GM12878 (cell line): ENCODE results near the gene CNOT8. TPM values are rescaled to one million over a fixed set of nuclear protein-coding genes. Genes with fewer than 3 reads are reported as not detected.

Experiments
- ATAC-seq: fragments of 200-7000 bp; cut with Tn5 transposase; 3 replicates; pipeline ENCODE4 v1.9.1; 2020; ENCODE audit warnings: mild to moderate bottlenecking, moderate library complexity
- BruUV-seq: library from RNA; stranded (reverse); fragments of 400-500 nt; replicated peaks from 2 replicates; lab custom pipeline; 2021; lab: Mats Ljungman, UMichigan
- CTCF ChIA-PET: fragments of 300-600 bp; sonication (Branson Sonifier 250); formaldehyde crosslinking; extraction: SDS; loops from one replicate; lab custom pipeline; 2021; ENCODE audit warnings: inconsistent platforms; lab: Yijun Ruan, JAX
- POLR2A ChIA-PET: fragments of 350-600 bp; formaldehyde crosslinking; extraction: SDS; loops from one replicate; lab custom pipeline; 2021; ENCODE audit warnings: inconsistent platforms; lab: Charles Lee
- RAD21 ChIA-PET: fragments of 300-600 bp; sonication (Branson Sonifier 250); formaldehyde crosslinking; loops from one replicate; lab custom pipeline; 2023; ENCODE audit warnings: antibody characterized with exemption; ENCODE audit not compliant: unreplicated experiment; lab: Charles Lee
- SMC1A ChIA-PET: fragments of 300-600 bp; sonication (Branson Sonifier 250); formaldehyde crosslinking; loops from one replicate; lab custom pipeline; 2023; ENCODE audit not compliant: unreplicated experiment, uncharacterized antibody; lab: Charles Lee
- DNase-seq: peaks from one replicate; pipeline ENCODE4 v3.0.0-alpha.2; 2011; ENCODE audit warnings: low read depth, low spot score
- FAIRE-seq: peaks from 3 replicates; lab custom pipeline; 2011; peaks lifted over from hg19 to GRCh38; lab: Jason Lieb, UNC
- H2AFZ ChIP-seq: 2 replicates; pipeline ENCODE4 v1.6.0; 2011; ENCODE audit warnings: low read depth, low read length, control low read depth; ENCODE audit not compliant: control insufficient read depth
- H3K27ac ChIP-seq: 2 replicates; pipeline ENCODE4 v1.5.1; 2011; ENCODE audit warnings: control low read depth; ENCODE audit not compliant: control insufficient read depth, insufficient read depth
- H3K27me3 ChIP-seq, 2 experiments: replicated peaks in 1 of 2; 2 replicates each; pipeline versions ENCODE4 v1.6.0 to v1.6.1; 2011; ENCODE audit warnings: low read length in 1 of 2; ENCODE audit not compliant: control insufficient read depth in 2 of 2, insufficient read depth in 2 of 2
- H3K36me3 ChIP-seq, 2 experiments: 2 replicates each; pipeline ENCODE4 v1.5.1; 2011; ENCODE audit warnings: low read length in 1 of 2; ENCODE audit not compliant: control insufficient read depth in 2 of 2, insufficient read depth in 2 of 2
- H3K4me1 ChIP-seq: 2 replicates; pipeline ENCODE4 v1.6.1; 2011; ENCODE audit warnings: mild to moderate bottlenecking, low read length, moderate library complexity, mixed read lengths; ENCODE audit not compliant: control insufficient read depth, insufficient read depth
- H3K4me2 ChIP-seq: 2 replicates; pipeline ENCODE4 v1.6.0; 2011; ENCODE audit warnings: control low read depth; ENCODE audit not compliant: control insufficient read depth, insufficient read depth
- H3K4me3 ChIP-seq: fragments of 200-600 bp; sonication (generic); 2 replicates; pipeline ENCODE4 v1.5.1; 2016
- H3K79me2 ChIP-seq: 2 replicates; pipeline ENCODE4 v1.6.0; 2011; ENCODE audit warnings: low read length; ENCODE audit not compliant: control insufficient read depth, insufficient read depth
- H3K9ac ChIP-seq: 2 replicates; pipeline ENCODE4 v1.8.0; 2011; ENCODE audit warnings: low read length, control low read depth, mixed read lengths; ENCODE audit not compliant: control insufficient read depth, insufficient read depth
- H3K9me3 ChIP-seq: replicated peaks from 3 replicates; pipeline ENCODE4 v1.5.1; 2011; ENCODE audit warnings: mild to moderate bottlenecking, low read length; ENCODE audit not compliant: control insufficient read depth, insufficient read depth
- H4K20me1 ChIP-seq: 2 replicates; pipeline ENCODE4 v1.6.0; 2011; ENCODE audit not compliant: control insufficient read depth, insufficient read depth
- BRCA1 ChIP-seq: IDR thresholded peaks from 2 replicates; pipeline ENCODE4 v1.6.1; 2011; ENCODE audit warnings: low read depth, low read length, improper control_type of control experiment
- CEBPZ ChIP-seq: fragments of 150-350 bp; IDR thresholded peaks from 2 replicates; pipeline ENCODE4 v1.6.1; 2016; ENCODE audit warnings: low read depth, low read length
- CHD2 ChIP-seq: IDR thresholded peaks from 2 replicates; pipeline ENCODE4 v1.6.1; 2011; ENCODE audit warnings: low read depth, low read length, improper control_type of control experiment, borderline replicate concordance
- CHD4 ChIP-seq: fragments of 200-600 bp; sonication (generic); IDR thresholded peaks from 2 replicates; pipeline ENCODE4 v1.6.1; 2016; ENCODE audit warnings: mild to moderate bottlenecking
- ELK1 ChIP-seq: IDR thresholded peaks from 2 replicates; pipeline ENCODE4 v1.6.1; 2012; ENCODE audit warnings: low read depth, low read length, improper control_type of control experiment
- FOXK2 ChIP-seq: fragments of 450-650 bp; IDR thresholded peaks from 2 replicates; pipeline ENCODE4 v1.6.1; 2017; ENCODE audit warnings: mild to moderate bottlenecking, moderate library complexity
- MYC ChIP-seq: IDR thresholded peaks from 2 replicates; pipeline ENCODE4 v1.6.1; 2011; ENCODE audit warnings: mild to moderate bottlenecking, low read length, moderate library complexity, inconsistent platforms; ENCODE audit not compliant: insufficient read depth, insufficient replicate concordance, insufficient read length, severe bottlenecking
- SIN3A ChIP-seq: IDR thresholded peaks from 2 replicates; pipeline ENCODE4 v1.6.1; 2012; ENCODE audit warnings: low read depth, low read length, improper control_type of control experiment
- SREBF1 ChIP-seq: IDR thresholded peaks from 2 replicates; pipeline ENCODE4 v1.6.1; 2012; ENCODE audit warnings: mild to moderate bottlenecking, low read length
- STAT3 ChIP-seq: IDR thresholded peaks from 2 replicates; pipeline ENCODE4 v1.6.1; 2011; ENCODE audit warnings: low read depth, low read length, improper control_type of control experiment
- TBL1XR1 ChIP-seq: IDR thresholded peaks from 2 replicates; pipeline ENCODE4 v1.6.1; 2012; ENCODE audit warnings: low read depth, low read length, improper control_type of control experiment
- YBX1 ChIP-seq: fragments of 450-650 bp; IDR thresholded peaks from 2 replicates; pipeline ENCODE4 v1.6.1; 2016; ENCODE audit warnings: antibody characterized with exemption
- ZBED1 ChIP-seq: IDR thresholded peaks from 2 replicates; pipeline ENCODE4 v1.6.1; 2016; ENCODE audit warnings: borderline replicate concordance
- ZNF687 ChIP-seq: fragments of 450-650 bp; IDR thresholded peaks from 2 replicates; pipeline ENCODE4 v1.6.1; 2017; ENCODE audit warnings: mild to moderate bottlenecking, moderate library complexity
- in situ Hi-C: fragments of 300-500 bp; cut with MboI; formaldehyde crosslinking; loops from 9 replicates; pipeline ENCODE4 v1.14.3; 2018; ENCODE audit warnings: mixed read lengths
- intact Hi-C: fragments of 100-400 bp; cut with micrococcal nuclease; formaldehyde crosslinking; loops from one replicate; pipeline ENCODE4 v1.14.2; 2022; ENCODE audit not compliant: unreplicated experiment
- polyA plus RNA-seq, 11 experiments: library from polyadenylated mRNA; depleted of rRNA in 4 of 11; unstranded in 6 of 11; stranded (reverse) in 5 of 11; fragments of >200 nt; fragmentation: Nextera tagmentation in 4 of 11; fragmentation: Illumina TruSeq in 1 of 11; extraction: Ambion mirVana in 4 of 11; extraction: Trizol in 1 of 11; gene quantifications; 1 replicate in 1 of 11; 2 replicates in 10 of 11; pipeline versions ENCODE4 v1.2.1 to v1.2.3, GENCODE V29; 2011 to 2016; ENCODE audit warnings: inconsistent platforms in 2 of 11, missing spikeins in 2 of 11, low read depth in 1 of 11
- total RNA-seq, 4 experiments: library from RNA; depleted of rRNA in 3 of 4; stranded (reverse); fragments of >200 nt in 3 of 4; fragmentation: Illumina TruSeq in 1 of 4; extraction: Trizol in 1 of 4; gene quantifications; 2 replicates each; pipeline versions ENCODE4 v1.2.1 to v1.2.3, GENCODE V29; 2013 to 2021

CNOT8 gene
- total and polyA plus RNA-seq, 10 of the 15 experiments (the other 5 are each of a cell fraction or from before 2014, with no cell fraction given), result 13.2 to 57.1 (median 39.0) TPM

GRCh38 chr5:154841273-154841661 is 17.2 kb upstream of the CNOT8 start:
- Histone ChIP-seq H3K36me3 (no peaks in the 10 kb centered on the region; a peak in 1 of 4 replicates), H3K27ac (no peak overlapping the region), H4K20me1 (no peaks in the 10 kb centered on the region), H2AFZ (no peak overlapping the region), H3K9ac (no peak overlapping the region), H3K79me2 (no peaks in the 10 kb centered on the region), H3K4me2 (no peak overlapping the region), H3K4me3 (no peak overlapping the region), H3K4me1 (no peaks in the 10 kb centered on the region), H3K27me3 (no peaks in the 10 kb centered on the region), H3K9me3 (no peaks in the 10 kb centered on the region)
- intact Hi-C loops (no loop called here), in situ Hi-C loops (no loop called here)
- FAIRE-seq (no peak), DNase-seq (no peak), ATAC-seq (no peak)
- TF ChIP-seq ELK1, result no peak
- TF ChIP-seq CHD4, result no peak
- no peak for TF ChIP-seq FOXK2
- no peak for TF ChIP-seq ZNF687
- TF ChIP-seq TBL1XR1, result no peak
- TF ChIP-seq ZBED1, result no peak
- TF ChIP-seq BRCA1, result no peak
- no peak for TF ChIP-seq STAT3
- no peak for TF ChIP-seq SREBF1
- no peak for TF ChIP-seq SIN3A
- TF ChIP-seq CHD2, result no peak
- no peak for TF ChIP-seq CEBPZ
- TF ChIP-seq MYC, result no peak
- no peak for TF ChIP-seq YBX1
- POLR2A ChIA-PET, result no interaction called here
- RAD21 ChIA-PET, result no interaction called here
- SMC1A ChIA-PET, result no interaction called here
- CTCF ChIA-PET, result interaction anchor here (1.2 kb wide), 1 partner anchor 8 kb away, joined by 3 read pairs; no protein-coding TSS in a partner anchor
- BruUV-seq, result no TSS peak
